ENCODE results near the gene RPS25.

- TF ChIP-seq, protein P1, sequence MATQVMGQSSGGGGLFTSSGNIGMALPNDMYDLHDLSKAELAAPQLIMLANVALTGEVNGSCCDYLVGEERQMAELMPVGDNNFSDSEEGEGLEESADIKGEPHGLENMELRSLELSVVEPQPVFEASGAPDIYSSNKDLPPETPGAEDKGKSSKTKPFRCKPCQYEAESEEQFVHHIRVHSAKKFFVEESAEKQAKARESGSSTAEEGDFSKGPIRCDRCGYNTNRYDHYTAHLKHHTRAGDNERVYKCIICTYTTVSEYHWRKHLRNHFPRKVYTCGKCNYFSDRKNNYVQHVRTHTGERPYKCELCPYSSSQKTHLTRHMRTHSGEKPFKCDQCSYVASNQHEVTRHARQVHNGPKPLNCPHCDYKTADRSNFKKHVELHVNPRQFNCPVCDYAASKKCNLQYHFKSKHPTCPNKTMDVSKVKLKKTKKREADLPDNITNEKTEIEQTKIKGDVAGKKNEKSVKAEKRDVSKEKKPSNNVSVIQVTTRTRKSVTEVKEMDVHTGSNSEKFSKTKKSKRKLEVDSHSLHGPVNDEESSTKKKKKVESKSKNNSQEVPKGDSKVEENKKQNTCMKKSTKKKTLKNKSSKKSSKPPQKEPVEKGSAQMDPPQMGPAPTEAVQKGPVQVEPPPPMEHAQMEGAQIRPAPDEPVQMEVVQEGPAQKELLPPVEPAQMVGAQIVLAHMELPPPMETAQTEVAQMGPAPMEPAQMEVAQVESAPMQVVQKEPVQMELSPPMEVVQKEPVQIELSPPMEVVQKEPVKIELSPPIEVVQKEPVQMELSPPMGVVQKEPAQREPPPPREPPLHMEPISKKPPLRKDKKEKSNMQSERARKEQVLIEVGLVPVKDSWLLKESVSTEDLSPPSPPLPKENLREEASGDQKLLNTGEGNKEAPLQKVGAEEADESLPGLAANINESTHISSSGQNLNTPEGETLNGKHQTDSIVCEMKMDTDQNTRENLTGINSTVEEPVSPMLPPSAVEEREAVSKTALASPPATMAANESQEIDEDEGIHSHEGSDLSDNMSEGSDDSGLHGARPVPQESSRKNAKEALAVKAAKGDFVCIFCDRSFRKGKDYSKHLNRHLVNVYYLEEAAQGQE (IDR thresholded peaks at IDR 0.05; ENCODE audit: insufficient read depth in 1 of 2, low read depth in 2 of 2, low read length in 2 of 2): no peak
- TF ChIP-seq POLR2AphosphoS5 (IDR thresholded peaks at IDR 0.05; ENCODE audit: low read depth, low read length) (no peak), TAF1 (IDR thresholded peaks at IDR 0.05; ENCODE audit: borderline replicate concordance, insufficient read depth, low read length) (no peak), SIN3A (IDR thresholded peaks at IDR 0.05; ENCODE audit: borderline replicate concordance, insufficient read depth, low read length) (no peak)
These were observed 29.1 kb upstream of the RPS25 start for GRCh38 chr11:119047205-119047604.

All from PFSK-1 (cell line).